C4-2B (cell line): ENCODE measurements around the gene VPS36.

ENCODE experiments used
- ZFX ChIP-seq: fragments of 450-650 bp; IDR thresholded peaks from 2 replicates; pipeline ENCODE4 v1.6.1; 2017
- TF ChIP-seq, protein P1 (sequence below): fragments of 450-650 bp; conservative IDR thresholded peaks from 2 replicates; pipeline ENCODE4 v1.5.1; 2017; ENCODE audit warnings: mild to moderate bottlenecking

DNA sequence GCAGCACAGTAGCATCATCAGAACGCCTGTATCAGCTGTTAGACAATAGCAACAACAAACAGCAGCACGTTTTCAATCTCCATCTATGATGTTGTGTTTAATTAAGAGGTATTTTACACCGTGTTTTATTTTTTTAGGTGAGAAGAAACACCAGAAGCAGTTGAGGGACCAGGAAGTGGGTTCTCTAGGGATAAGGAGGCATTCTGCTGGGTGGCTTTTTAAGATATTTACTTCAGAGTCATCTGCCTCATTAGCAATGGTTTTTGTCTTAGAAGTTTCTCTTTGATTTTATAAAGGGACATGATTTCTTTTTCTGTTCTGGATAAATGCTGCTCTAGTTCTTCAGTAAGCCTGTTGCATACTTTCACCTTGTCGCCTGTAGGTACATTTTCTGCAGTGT is 13.1 kb upstream of the VPS36 start:
- TF ChIP-seq, protein P1, sequence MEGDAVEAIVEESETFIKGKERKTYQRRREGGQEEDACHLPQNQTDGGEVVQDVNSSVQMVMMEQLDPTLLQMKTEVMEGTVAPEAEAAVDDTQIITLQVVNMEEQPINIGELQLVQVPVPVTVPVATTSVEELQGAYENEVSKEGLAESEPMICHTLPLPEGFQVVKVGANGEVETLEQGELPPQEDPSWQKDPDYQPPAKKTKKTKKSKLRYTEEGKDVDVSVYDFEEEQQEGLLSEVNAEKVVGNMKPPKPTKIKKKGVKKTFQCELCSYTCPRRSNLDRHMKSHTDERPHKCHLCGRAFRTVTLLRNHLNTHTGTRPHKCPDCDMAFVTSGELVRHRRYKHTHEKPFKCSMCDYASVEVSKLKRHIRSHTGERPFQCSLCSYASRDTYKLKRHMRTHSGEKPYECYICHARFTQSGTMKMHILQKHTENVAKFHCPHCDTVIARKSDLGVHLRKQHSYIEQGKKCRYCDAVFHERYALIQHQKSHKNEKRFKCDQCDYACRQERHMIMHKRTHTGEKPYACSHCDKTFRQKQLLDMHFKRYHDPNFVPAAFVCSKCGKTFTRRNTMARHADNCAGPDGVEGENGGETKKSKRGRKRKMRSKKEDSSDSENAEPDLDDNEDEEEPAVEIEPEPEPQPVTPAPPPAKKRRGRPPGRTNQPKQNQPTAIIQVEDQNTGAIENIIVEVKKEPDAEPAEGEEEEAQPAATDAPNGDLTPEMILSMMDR: no peak
- TF ChIP-seq ZFX: no peak
